COLO668 (cell line): Measurements from ENCODE around the gene SHC3.

ENCODE experiments used
- DNase-seq: peaks from one replicate; lab custom pipeline; 2025; ENCODE audit not compliant: unreplicated experiment; lab: John Stamatoyannopoulos, UW

SHC3 gene

GRCh38 chr9:89058906-89059305, 119.7 kb downstream of the SHC3 start:
- no peak for DNase-seq

DNA sequence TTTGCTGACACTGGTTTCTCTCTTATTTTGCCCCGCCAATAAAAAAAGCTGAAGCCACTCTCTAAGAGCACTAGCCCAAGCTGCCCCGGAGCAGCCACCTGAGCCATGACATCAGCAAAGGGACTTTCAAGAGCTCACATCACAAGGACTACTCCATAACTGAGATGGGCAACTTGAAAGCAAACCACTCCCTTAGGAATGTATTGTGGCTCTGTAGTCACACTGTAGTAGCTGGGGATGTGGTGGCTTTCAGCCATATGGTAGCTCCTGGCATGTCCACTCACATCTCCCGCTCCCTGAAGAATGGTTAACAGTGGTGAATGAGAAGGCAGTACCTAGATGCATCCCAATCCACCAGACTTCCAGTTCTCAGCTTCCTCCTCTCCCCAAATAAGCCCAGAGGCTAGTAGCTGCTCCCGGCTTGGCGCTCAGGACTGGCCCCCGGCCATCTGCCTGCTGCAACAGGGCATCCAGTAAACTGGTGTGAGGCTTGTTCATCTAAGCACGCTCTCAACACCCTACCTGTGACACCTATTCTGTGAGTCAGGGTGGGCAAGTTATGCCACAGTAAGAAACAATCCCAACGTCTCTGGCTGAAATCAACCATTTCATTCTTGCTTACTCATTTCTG, 123.6 kb downstream of the SHC3 start:
- DNase-seq: no peak

DNA sequence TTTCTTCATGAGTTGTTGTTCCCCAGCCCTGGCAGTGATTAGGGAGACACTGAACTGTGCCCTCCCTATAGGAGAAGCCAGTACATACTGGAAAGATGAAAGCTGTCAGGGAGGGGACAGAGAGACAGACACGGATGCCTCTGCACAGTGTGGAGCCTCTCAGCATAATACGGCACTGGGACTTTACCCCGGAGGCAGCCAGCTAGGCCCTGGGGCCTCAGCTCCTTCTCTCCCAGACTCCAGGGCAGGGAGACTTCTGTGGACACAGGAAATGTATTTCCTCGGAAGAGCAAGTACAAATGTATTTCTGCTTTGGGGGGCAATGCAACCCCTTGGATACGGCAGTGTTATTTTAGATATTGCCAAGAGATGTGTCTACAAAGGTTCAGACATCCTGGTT, 125.3 kb downstream of the SHC3 start:
- no peak for DNase-seq

DNA sequence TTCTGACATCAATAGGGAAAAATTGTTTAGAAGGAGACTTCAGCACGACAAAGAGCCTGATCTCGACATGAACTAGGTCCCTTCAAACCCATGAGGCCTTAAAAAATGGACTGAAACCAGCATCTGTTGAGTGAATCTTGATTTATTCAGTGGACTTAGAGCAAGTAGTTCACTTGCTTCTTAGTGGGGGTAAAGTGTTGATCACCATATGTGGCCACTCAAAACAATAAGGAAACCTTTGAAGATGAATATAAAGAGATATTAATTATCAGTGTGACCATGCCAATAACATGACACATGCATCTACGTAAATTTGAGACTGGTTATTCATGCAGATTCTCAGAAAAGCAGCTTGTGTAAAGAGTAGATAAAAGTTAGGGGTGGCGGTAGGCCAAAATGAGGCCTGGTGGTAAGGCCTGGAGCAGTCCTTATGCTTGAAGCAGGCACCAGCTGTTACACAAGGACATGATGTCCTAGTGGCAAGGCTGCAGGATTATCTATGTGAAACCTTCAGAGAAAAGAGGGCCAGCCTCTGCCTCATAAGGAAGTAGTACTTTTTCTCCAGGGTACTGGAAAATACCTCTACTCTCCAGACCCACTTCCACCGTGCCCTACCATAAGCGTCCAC, 126.0 kb downstream of the SHC3 start:
- DNase-seq: no peak

DNA sequence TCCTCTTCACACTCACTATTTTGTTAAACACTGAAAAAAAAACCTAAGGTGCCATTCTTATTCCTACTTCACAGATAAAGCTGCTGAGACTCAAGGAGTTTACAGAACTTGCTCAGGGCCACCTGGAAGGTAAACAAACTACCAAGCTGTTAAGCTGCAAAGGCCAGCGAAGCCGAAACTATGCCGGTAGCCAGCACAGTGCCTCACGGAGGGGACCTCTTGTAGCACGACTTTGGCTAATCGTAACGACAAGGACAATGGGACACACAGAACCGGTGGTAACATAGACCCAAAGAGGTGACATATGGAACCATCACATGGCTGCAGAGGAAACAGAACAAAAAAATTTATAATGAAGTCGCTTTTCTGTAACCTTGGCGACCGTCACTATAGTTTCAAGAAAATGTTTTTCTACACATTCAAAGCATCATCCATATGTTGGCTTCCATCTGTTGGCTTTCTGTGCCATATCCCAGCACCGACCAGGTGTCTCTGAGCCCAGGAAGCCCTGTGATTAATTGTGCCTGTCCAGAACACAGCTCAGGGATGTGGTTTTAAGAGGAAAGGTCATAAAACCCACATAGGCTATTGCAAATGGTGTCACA, 127.1 kb downstream of the SHC3 start:
- DNase-seq: no peak

DNA sequence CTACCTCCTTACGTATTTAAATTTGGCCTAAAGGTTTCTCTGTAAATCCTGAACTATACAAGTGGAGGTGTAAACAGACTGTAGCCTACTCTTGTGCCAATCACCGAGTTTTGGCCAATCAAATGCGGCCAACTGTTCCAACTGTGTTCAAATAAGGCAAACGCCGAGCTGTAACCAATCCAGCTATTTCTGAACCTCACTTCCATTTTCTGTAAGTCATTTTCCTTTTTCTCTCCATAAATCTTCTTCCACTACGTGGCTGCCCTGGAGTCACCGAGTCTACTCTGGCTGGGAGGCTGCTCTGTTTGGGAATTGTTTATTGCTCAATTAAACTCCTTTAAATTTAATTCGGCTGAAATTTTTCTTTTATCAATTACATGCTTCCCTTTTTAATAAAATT, 129.0 kb downstream of the SHC3 start:
- DNase-seq: no peak

GRCh38 chr9:89048616-89049015, 130.0 kb downstream of the SHC3 start:
- no peak for DNase-seq

GRCh38 chr9:89047667-89048066, 131.0 kb downstream of the SHC3 start:
- DNase-seq: no peak

DNA sequence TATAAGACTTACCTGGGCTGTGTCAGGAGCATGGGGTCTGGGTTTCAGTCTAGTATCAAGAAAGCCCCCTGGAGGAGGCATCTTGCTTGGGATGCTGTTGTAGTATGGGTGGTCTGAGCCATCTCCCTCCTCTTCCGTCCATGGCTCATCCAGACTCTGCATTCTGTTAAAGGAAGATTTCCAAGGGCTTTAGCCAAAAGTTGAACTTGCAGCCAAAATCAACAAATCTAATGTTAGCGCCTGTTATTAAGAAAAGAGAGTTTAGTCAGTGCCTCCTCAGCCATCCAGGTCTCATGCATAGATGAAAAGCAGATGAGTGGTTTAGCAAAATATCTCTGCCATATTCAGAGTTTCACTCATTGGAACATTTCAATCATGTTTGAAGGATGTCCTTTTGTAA, 131.8 kb downstream of the SHC3 start:
- no peak for DNase-seq

DNA sequence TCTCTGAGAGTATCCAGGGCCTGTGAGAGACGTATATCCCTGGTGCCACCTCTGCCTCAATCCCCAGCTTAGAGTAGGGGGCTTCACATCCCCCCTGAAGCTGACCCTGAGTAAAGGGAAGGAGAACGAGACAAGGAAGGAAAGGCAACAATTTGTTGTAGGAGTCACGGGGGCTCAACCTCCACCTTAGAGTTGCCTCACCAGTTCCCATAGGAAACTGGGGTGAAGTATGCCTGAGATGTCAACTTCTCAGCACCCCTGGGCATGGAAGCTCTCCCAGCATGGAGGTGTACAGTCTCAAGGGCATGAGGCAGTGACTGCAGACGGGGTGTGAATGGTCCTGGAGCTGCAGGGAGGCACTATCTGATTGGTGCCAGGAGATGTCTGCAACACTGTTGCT, 133.7 kb downstream of the SHC3 start:
- no peak for DNase-seq

DNA sequence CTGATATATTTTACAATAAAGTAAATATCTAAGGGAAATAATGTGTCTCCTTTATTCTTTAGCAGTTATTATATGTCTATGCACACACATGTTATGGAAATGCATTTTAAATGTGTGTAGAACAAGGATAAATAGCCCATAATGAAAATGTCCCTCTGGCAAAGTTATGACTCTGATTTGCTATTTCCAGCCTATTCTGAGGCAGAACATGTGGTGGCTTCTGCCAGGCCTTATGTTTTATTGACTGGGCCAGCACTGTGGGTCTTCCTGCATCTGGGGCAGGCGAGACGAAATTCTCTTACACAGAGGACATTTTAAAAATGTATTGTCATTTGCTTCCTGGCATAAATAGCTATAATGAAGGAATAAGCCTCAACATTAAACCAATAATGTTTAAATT, 134.5 kb downstream of the SHC3 start:
- no peak for DNase-seq

- no peak for DNase-seq
These were observed 135.6 kb downstream of the SHC3 start for GRCh38 chr9:89042984-89043383.

DNA sequence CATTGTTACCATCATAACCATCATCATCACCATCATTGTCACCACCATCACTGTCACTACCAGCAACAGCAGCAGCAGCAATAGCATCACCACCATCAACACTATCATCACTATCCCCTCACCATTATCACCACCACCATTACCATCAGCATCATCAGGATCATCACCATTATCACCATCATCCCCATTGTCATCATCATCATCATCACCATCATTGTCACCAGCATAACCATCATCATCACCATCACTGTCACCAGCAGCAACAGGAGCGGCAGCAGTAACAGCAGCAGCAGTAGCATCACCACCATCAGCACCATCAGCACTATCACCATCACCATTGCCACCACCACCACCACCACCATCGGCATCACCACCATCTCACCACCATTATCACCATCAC, 139.0 kb downstream of the SHC3 start:
- DNase-seq: no peak

DNA sequence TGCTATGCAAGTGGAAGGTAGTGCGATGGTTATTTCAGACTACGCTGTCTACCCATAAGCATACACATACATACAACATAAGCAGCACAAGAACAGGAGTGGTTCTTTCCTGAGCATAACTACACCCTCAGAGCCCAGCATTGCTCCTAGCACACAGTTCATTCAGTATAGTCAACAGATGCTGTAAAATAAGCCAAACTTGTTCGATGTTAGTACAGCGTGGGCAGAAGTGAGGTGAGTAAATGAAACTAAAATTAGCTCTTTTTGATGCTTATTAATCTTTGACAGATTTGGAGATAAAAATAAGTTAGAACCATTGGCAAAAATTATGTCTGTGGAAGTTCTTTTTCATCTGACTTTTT, 139.5 kb downstream of the SHC3 start:
- DNase-seq: no peak

- no peak for DNase-seq
These were observed 140.1 kb downstream of the SHC3 start for GRCh38 chr9:89038382-89039103.

GRCh38 chr9:89037891-89038290, 140.7 kb downstream of the SHC3 start:
- DNase-seq: no peak

- no peak for DNase-seq
These were observed 141.3 kb downstream of the SHC3 start for GRCh38 chr9:89037346-89037745.

DNA sequence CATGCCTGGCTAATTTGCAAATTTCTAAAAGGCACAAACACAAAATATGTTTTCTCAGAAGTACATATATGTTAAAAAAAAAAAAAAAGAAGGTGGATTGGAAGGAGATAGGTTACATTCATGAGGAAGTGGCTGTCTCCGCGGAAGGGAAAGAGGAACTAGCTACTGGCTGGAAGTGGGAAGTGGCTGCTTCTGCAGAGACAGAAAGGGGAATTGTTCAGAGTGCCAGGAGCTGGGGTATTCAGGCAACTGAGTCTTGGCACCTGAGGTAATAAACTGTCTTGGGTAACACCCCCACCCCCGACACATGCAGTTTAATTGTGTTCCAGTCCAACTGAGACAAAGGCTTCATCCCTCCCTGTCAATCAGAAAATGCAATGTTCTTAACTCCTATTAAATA, 141.7 kb downstream of the SHC3 start:
- no peak for DNase-seq

- no peak for DNase-seq
These were observed 142.2 kb downstream of the SHC3 start for GRCh38 chr9:89036383-89036782.

DNA sequence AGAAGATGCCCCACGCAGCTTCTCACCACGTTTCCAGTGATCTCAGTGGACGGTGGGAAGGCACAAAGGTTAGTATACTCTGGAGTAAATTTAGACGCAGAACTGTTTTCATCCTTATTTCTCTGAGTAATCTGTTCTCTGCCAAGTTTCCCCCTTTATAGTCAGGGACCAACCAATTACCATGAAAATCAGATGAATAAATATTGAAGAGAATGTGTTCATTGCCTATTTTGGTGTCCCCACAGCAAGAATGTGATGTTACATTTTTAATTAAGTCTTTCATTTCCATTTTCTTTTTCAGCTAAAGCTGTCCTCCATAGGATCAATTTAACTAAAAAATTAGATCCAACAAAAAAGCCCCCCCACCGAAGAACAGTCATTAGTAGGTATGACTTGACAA, 146.0 kb downstream of the SHC3 start:
- no peak for DNase-seq

DNA sequence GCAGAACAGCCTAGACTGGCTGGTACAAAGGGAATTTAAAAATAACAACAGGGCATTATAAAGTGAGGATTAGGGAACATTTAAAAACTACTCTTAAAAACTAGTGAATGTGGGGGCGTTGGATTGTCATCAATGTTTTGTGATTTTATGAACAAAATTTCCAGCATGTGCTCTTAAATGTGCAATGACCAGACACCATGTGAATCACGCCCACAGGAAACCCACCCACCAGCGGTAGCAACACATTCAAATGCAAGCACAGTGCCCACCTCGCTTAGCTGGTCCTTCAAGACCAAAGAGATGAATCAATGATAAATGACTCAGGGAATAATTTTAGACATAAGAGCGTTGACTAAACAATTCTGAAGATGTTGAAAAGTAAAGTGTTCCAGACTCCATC, 146.4 kb downstream of the SHC3 start:
- no peak for DNase-seq

GRCh38 chr9:89029788-89030187, 148.8 kb downstream of the SHC3 start:
- no peak for DNase-seq
